ENCODE results near the gene HDGFL3. TPM values are rescaled to one million over a fixed set of nuclear protein-coding genes. Genes with fewer than 3 reads are reported as not detected.
"Not testable (repeated sequence)": the region's sequence is repeated elsewhere in the genome, so short reads cannot be mapped to it uniquely, and the experiment has no call there.

The HDGFL3 gene
- total RNA-seq, 1 donor from 2014 or later = 11.5 TPM

GRCh38 chr15:83094583-83094982 lies 113.0 kb downstream of the HDGFL3 start:
- H3K9ac ChIP-seq (ENCODE audit: low read depth in 1 of 3, low read length in 3 of 3) = peak overlapping the region in 1 of 3 donors; percentile 4
- no peaks in the 10 kb centered on the region for H3K27me3 ChIP-seq (ENCODE audit: control insufficient read depth in 3 of 3, insufficient read depth in 3 of 3, low read length in 3 of 3)
- no peaks in the 10 kb centered on the region for H3K36me3 ChIP-seq (ENCODE audit: control insufficient read depth in 3 of 3, insufficient read depth in 3 of 3, low read length in 3 of 3)
- peaks cover 0 to 6% (median 0%) of the 10 kb centered on the region in 3 donors for H3K9me3 ChIP-seq (ENCODE audit: control insufficient read depth in 3 of 3, low read length in 3 of 3)
- H3K4me1 ChIP-seq (ENCODE audit: control insufficient read depth in 3 of 3, insufficient read depth in 3 of 3, low read length in 3 of 3) = peaks cover 5 to 21% (median 15%) of the 10 kb centered on the region in 3 donors
- peak overlapping the region; percentile 61 for H3K27ac ChIP-seq (ENCODE audit: low read depth, low read length)
- no peak overlapping the region for H3K4me3 ChIP-seq (ENCODE audit: low read length in 3 of 3)

- peaks cover 5 to 22% (median 17%) of the 10 kb centered on the region in 3 donors for H3K4me1 ChIP-seq (ENCODE audit: control insufficient read depth in 3 of 3, insufficient read depth in 3 of 3, low read length in 3 of 3)
- no peaks in the 10 kb centered on the region for H3K27me3 ChIP-seq (ENCODE audit: control insufficient read depth in 3 of 3, insufficient read depth in 3 of 3, low read length in 3 of 3)
- no peaks in the 10 kb centered on the region for H3K9me3 ChIP-seq (ENCODE audit: control insufficient read depth in 3 of 3, low read length in 3 of 3)
- H3K27ac ChIP-seq (ENCODE audit: low read depth, low read length) = peak overlapping the region; percentile 56
- H3K36me3 ChIP-seq (ENCODE audit: control insufficient read depth in 3 of 3, insufficient read depth in 3 of 3, low read length in 3 of 3) = no peaks in the 10 kb centered on the region
- H3K9ac ChIP-seq (ENCODE audit: low read depth in 1 of 3, low read length in 3 of 3) = no peak overlapping the region
- no peak overlapping the region for H3K4me3 ChIP-seq (ENCODE audit: low read length in 3 of 3)
Observed at GRCh38 chr15:83092309-83092976, 115.2 kb downstream of the HDGFL3 start.

GRCh38 chr15:83091965-83092308 lies 115.7 kb downstream of the HDGFL3 start:
- peak overlapping the region; percentile 56 for H3K27ac ChIP-seq (ENCODE audit: low read depth, low read length)

GRCh38 chr15:83090465-83090864 lies 117.2 kb downstream of the HDGFL3 start:
- H3K9ac ChIP-seq (ENCODE audit: low read depth in 1 of 3, low read length in 3 of 3) = no peak overlapping the region
- no peak overlapping the region for H3K27ac ChIP-seq (ENCODE audit: low read depth, low read length)
- H3K4me1 ChIP-seq (ENCODE audit: control insufficient read depth in 3 of 3, insufficient read depth in 3 of 3, low read length in 3 of 3) = peaks cover 5 to 28% (median 26%) of the 10 kb centered on the region in 3 donors
- H3K27me3 ChIP-seq (ENCODE audit: control insufficient read depth in 3 of 3, insufficient read depth in 3 of 3, low read length in 3 of 3) = no peaks in the 10 kb centered on the region
- H3K36me3 ChIP-seq (ENCODE audit: control insufficient read depth in 3 of 3, insufficient read depth in 3 of 3, low read length in 3 of 3) = no peaks in the 10 kb centered on the region
- H3K9me3 ChIP-seq (ENCODE audit: control insufficient read depth in 3 of 3, low read length in 3 of 3) = no peaks in the 10 kb centered on the region
- H3K4me3 ChIP-seq (ENCODE audit: low read length in 3 of 3) = no peak overlapping the region

More at GRCh38 chr15:83091965-83092308, 115.7 kb downstream of the HDGFL3 start:
- not testable (repeated sequence) for H3K27me3 ChIP-seq (ENCODE audit: control insufficient read depth in 3 of 3, insufficient read depth in 3 of 3, low read length in 3 of 3); H3K4me3 ChIP-seq (ENCODE audit: low read length in 3 of 3); H3K36me3 ChIP-seq (ENCODE audit: control insufficient read depth in 3 of 3, insufficient read depth in 3 of 3, low read length in 3 of 3); H3K9me3 ChIP-seq (ENCODE audit: control insufficient read depth in 3 of 3, low read length in 3 of 3); H3K9ac ChIP-seq (ENCODE audit: low read depth in 1 of 3, low read length in 3 of 3)
- H3K4me1 ChIP-seq (ENCODE audit: control insufficient read depth in 3 of 3, insufficient read depth in 3 of 3, low read length in 3 of 3) = peaks cover 5 to 22% (median 19%) of the 10 kb centered on the region in 3 donors

GRCh38 chr15:83088876-83089275 lies 118.7 kb downstream of the HDGFL3 start:
- Histone ChIP-seq H3K27ac (ENCODE audit: low read depth, low read length) (peak overlapping the region; percentile 79), H3K4me3 (ENCODE audit: low read length in 3 of 3) (no peak overlapping the region), H3K9ac (ENCODE audit: low read depth in 1 of 3, low read length in 3 of 3) (no peak overlapping the region), H3K27me3 (ENCODE audit: control insufficient read depth in 3 of 3, insufficient read depth in 3 of 3, low read length in 3 of 3) (no peaks in the 10 kb centered on the region), H3K9me3 (ENCODE audit: control insufficient read depth in 3 of 3, low read length in 3 of 3) (no peaks in the 10 kb centered on the region), H3K36me3 (ENCODE audit: control insufficient read depth in 3 of 3, insufficient read depth in 3 of 3, low read length in 3 of 3) (no peaks in the 10 kb centered on the region), H3K4me1 (ENCODE audit: control insufficient read depth in 3 of 3, insufficient read depth in 3 of 3, low read length in 3 of 3) (peaks cover 0 to 21% (median 20%) of the 10 kb centered on the region in 3 donors)

GRCh38 chr15:83087576-83087975 lies 120.0 kb downstream of the HDGFL3 start:
- Histone ChIP-seq H3K27me3 (ENCODE audit: control insufficient read depth in 3 of 3, insufficient read depth in 3 of 3, low read length in 3 of 3) (no peaks in the 10 kb centered on the region), H3K36me3 (ENCODE audit: control insufficient read depth in 3 of 3, insufficient read depth in 3 of 3, low read length in 3 of 3) (no peaks in the 10 kb centered on the region), H3K9ac (ENCODE audit: low read depth in 1 of 3, low read length in 3 of 3) (peak overlapping the region in 1 of 3 donors; percentile 24), H3K27ac (ENCODE audit: low read depth, low read length) (peak overlapping the region; percentile 79), H3K9me3 (ENCODE audit: control insufficient read depth in 3 of 3, low read length in 3 of 3) (no peaks in the 10 kb centered on the region), H3K4me3 (ENCODE audit: low read length in 3 of 3) (no peak overlapping the region), H3K4me1 (ENCODE audit: control insufficient read depth in 3 of 3, insufficient read depth in 3 of 3, low read length in 3 of 3) (peaks cover 5 to 27% (median 26%) of the 10 kb centered on the region in 3 donors)

GRCh38 chr15:83085864-83086552 lies 121.6 kb downstream of the HDGFL3 start:
- H3K4me3 ChIP-seq (ENCODE audit: low read length in 3 of 3); H3K9me3 ChIP-seq (ENCODE audit: control insufficient read depth in 3 of 3, low read length in 3 of 3); H3K9ac ChIP-seq (ENCODE audit: low read depth in 1 of 3, low read length in 3 of 3); H3K27me3 ChIP-seq (ENCODE audit: control insufficient read depth in 3 of 3, insufficient read depth in 3 of 3, low read length in 3 of 3); H3K36me3 ChIP-seq (ENCODE audit: control insufficient read depth in 3 of 3, insufficient read depth in 3 of 3, low read length in 3 of 3): not testable (repeated sequence)
- peaks cover 5 to 29% (median 25%) of the 10 kb centered on the region in 3 donors for H3K4me1 ChIP-seq (ENCODE audit: control insufficient read depth in 3 of 3, insufficient read depth in 3 of 3, low read length in 3 of 3)
- peak overlapping the region; percentile 79 for H3K27ac ChIP-seq (ENCODE audit: low read depth, low read length)

GRCh38 chr15:83085461-83085860 lies 122.2 kb downstream of the HDGFL3 start:
- not testable (repeated sequence) for H3K9me3 ChIP-seq (ENCODE audit: control insufficient read depth in 3 of 3, low read length in 3 of 3); H3K36me3 ChIP-seq (ENCODE audit: control insufficient read depth in 3 of 3, insufficient read depth in 3 of 3, low read length in 3 of 3); H3K4me3 ChIP-seq (ENCODE audit: low read length in 3 of 3); H3K9ac ChIP-seq (ENCODE audit: low read depth in 1 of 3, low read length in 3 of 3); H3K27ac ChIP-seq (ENCODE audit: low read depth, low read length); H3K27me3 ChIP-seq (ENCODE audit: control insufficient read depth in 3 of 3, insufficient read depth in 3 of 3, low read length in 3 of 3)
- peaks cover 5 to 29% (median 25%) of the 10 kb centered on the region in 3 donors for H3K4me1 ChIP-seq (ENCODE audit: control insufficient read depth in 3 of 3, insufficient read depth in 3 of 3, low read length in 3 of 3)

GRCh38 chr15:83082730-83083386 lies 124.8 kb downstream of the HDGFL3 start:
- Histone ChIP-seq H3K4me3 (ENCODE audit: low read length in 3 of 3) (no peak overlapping the region), H3K36me3 (ENCODE audit: control insufficient read depth in 3 of 3, insufficient read depth in 3 of 3, low read length in 3 of 3) (no peaks in the 10 kb centered on the region), H3K27ac (ENCODE audit: low read depth, low read length) (peak overlapping the region; percentile 78), H3K4me1 (ENCODE audit: control insufficient read depth in 3 of 3, insufficient read depth in 3 of 3, low read length in 3 of 3) (peaks cover 5 to 32% (median 26%) of the 10 kb centered on the region in 3 donors), H3K27me3 (ENCODE audit: control insufficient read depth in 3 of 3, insufficient read depth in 3 of 3, low read length in 3 of 3) (no peaks in the 10 kb centered on the region), H3K9ac (ENCODE audit: low read depth in 1 of 3, low read length in 3 of 3) (peak overlapping the region in 2 of 3 donors; percentile 33 to 41), H3K9me3 (ENCODE audit: control insufficient read depth in 3 of 3, low read length in 3 of 3) (no peaks in the 10 kb centered on the region)

All from skeletal muscle tissue (tissue), 4 donors.